ENCODE results near the gene GRIP1.
"Not testable (repeated sequence)": the region's sequence is repeated elsewhere in the genome, so short reads cannot be mapped to it uniquely, and the experiment has no call there.

The GRIP1 gene

GRCh38 chr12:66502911-66503310, 176.0 kb downstream of the GRIP1 start:
- no peak for DNase-seq

- no peak for DNase-seq
These were observed 178.0 kb downstream of the GRIP1 start for GRCh38 chr12:66500841-66501240.

GRCh38 chr12:66500091-66500490, 178.8 kb downstream of the GRIP1 start:
- DNase-seq, result no peak

GRCh38 chr12:66499000-66499399, 179.9 kb downstream of the GRIP1 start:
- no peak for DNase-seq

- DNase-seq, result not testable (repeated sequence)
These were observed 180.8 kb downstream of the GRIP1 start for GRCh38 chr12:66498059-66498458.

- DNase-seq, result no peak
These were observed 181.6 kb downstream of the GRIP1 start for GRCh38 chr12:66497008-66497897.

GRCh38 chr12:66496595-66496994, 182.3 kb downstream of the GRIP1 start:
- no peak for DNase-seq

GRCh38 chr12:66495709-66496108, 183.2 kb downstream of the GRIP1 start:
- DNase-seq, result no peak

GRCh38 chr12:66493819-66494218, 185.1 kb downstream of the GRIP1 start:
- DNase-seq, result no peak

- no peak for DNase-seq
These were observed 187.0 kb downstream of the GRIP1 start for GRCh38 chr12:66491853-66492252.

- DNase-seq, result no peak
These were observed 196.3 kb downstream of the GRIP1 start for GRCh38 chr12:66482351-66483203.

- DNase-seq, result no peak
These were observed 210.9 kb downstream of the GRIP1 start for GRCh38 chr12:66467932-66468331.

- DNase-seq, result no peak
These were observed 217.5 kb downstream of the GRIP1 start for GRCh38 chr12:66461331-66461730.

- no peak for DNase-seq
These were observed 218.9 kb downstream of the GRIP1 start for GRCh38 chr12:66459944-66460482.

- no peak for DNase-seq
These were observed 222.3 kb downstream of the GRIP1 start for GRCh38 chr12:66456612-66457011.

GRCh38 chr12:66453844-66454243, 225.0 kb downstream of the GRIP1 start:
- no peak for DNase-seq

GRCh38 chr12:66453120-66453519, 225.8 kb downstream of the GRIP1 start:
- DNase-seq, result no peak

GRCh38 chr12:66449531-66449930, 229.3 kb downstream of the GRIP1 start:
- DNase-seq, result no peak

- DNase-seq, result no peak
These were observed 231.2 kb downstream of the GRIP1 start for GRCh38 chr12:66447643-66448042.

- no peak for DNase-seq
These were observed 232.6 kb downstream of the GRIP1 start for GRCh38 chr12:66446276-66446675.

GRCh38 chr12:66441905-66442559, 236.8 kb downstream of the GRIP1 start:
- no peak for DNase-seq

GRCh38 chr12:66438601-66439000, 240.3 kb downstream of the GRIP1 start:
- no peak for DNase-seq

- no peak for DNase-seq
These were observed 248.8 kb downstream of the GRIP1 start for GRCh38 chr12:66430106-66430505.

All from stimulated activated CD4-positive, alpha-beta T cell treated with anti-CD3 and anti-CD28 coated beads, Interleukin-12 subunit alpha, Interleukin-12 subunit beta, amount 100 ng/mL, for 4 hours (primary cell).